H1 (cell line): Measurements from ENCODE around the gene GLIS2. TPM values are rescaled to one million over a fixed set of nuclear protein-coding genes. Genes with fewer than 3 reads are reported as not detected.

Experiments
- CTCF ChIA-PET: fragments of 300-600 bp; sonication (Branson Sonifier 250); formaldehyde crosslinking; loops from one replicate; lab custom pipeline; 2021; ENCODE audit not compliant: partially characterized antibody; lab: Charles Lee
- POLR2A ChIA-PET: fragments of 300-600 bp; sonication (Branson Sonifier 250); formaldehyde crosslinking; loops from one replicate; lab custom pipeline; 2021; ENCODE audit warnings: inconsistent platforms; ENCODE audit not compliant: partially characterized antibody; lab: Charles Lee
- DNase-seq, 2 experiments: peaks; one replicate each; pipeline versions ENCODE4 v3.0.0 to v3.0.0-alpha.2; 2010 to 2022; ENCODE audit warnings: low spot score in 2 of 2, low read depth in 1 of 2, mixed read lengths in 1 of 2
- FAIRE-seq: peaks from 2 replicates; lab custom pipeline; 2011; peaks lifted over from hg19 to GRCh38; lab: Jason Lieb, UNC
- H2AFZ ChIP-seq: 2 replicates; pipeline ENCODE4 v1.8.1; 2012; ENCODE audit warnings: low read length, inconsistent platforms
- H2AK5ac ChIP-seq: 2 replicates; pipeline ENCODE4 v1.6.1; 2013; ENCODE audit warnings: low read depth, low read length
- H2BK120ac ChIP-seq: replicated peaks from 2 replicates; pipeline ENCODE3; 2013; ENCODE audit warnings: low read depth, low read length, inconsistent platforms
- H2BK12ac ChIP-seq: 2 replicates; pipeline ENCODE4 v1.6.1; 2013; ENCODE audit warnings: low read depth, low read length
- H2BK15ac ChIP-seq: 2 replicates; pipeline ENCODE4 v1.6.1; 2013; ENCODE audit warnings: low read length
- H2BK20ac ChIP-seq: 2 replicates; pipeline ENCODE4 v1.6.1; 2013; ENCODE audit warnings: low read length
- H2BK5ac ChIP-seq: 2 replicates; pipeline ENCODE4 v1.6.1; 2013; ENCODE audit warnings: low read depth, low read length
- H3K14ac ChIP-seq: 2 replicates; pipeline ENCODE4 v1.6.1; 2013; ENCODE audit warnings: inconsistent platforms; ENCODE audit not compliant: insufficient read length
- H3K18ac ChIP-seq: 2 replicates; pipeline ENCODE4 v1.6.1; 2013; ENCODE audit warnings: low read length; ENCODE audit errors: extremely low read depth
- H3K23ac ChIP-seq: 2 replicates; pipeline ENCODE4 v1.6.1; 2013; ENCODE audit warnings: inconsistent platforms; ENCODE audit not compliant: insufficient read length
- H3K23me2 ChIP-seq: 2 replicates; pipeline ENCODE4 v1.6.1; 2013; ENCODE audit warnings: low read depth, low read length
- H3K27ac ChIP-seq: 2 replicates; pipeline ENCODE4 v1.6.1; 2011; ENCODE audit warnings: low read depth, low read length, inconsistent platforms
- H3K27me3 ChIP-seq, 4 experiments: replicated peaks in 1 of 4; 1 replicate in 1 of 4; 2 replicates in 3 of 4; pipeline versions ENCODE4 v1.6.1 to v1.8.1; 2011 to 2013; ENCODE audit warnings: low read length in 3 of 4, mild to moderate bottlenecking in 3 of 4, inconsistent platforms in 2 of 4, mixed read lengths in 2 of 4, moderate library complexity in 1 of 4; ENCODE audit not compliant: control insufficient read depth in 3 of 4, insufficient read depth in 3 of 4; ENCODE audit errors: extremely low read depth in 1 of 4
- H3K36me3 ChIP-seq, 4 experiments: 2 replicates each; pipeline versions ENCODE4 v1.6.1 to v1.8.1; 2011 to 2013; ENCODE audit warnings: mild to moderate bottlenecking in 4 of 4, low read length in 3 of 4, moderate library complexity in 2 of 4, control low read depth in 1 of 4, inconsistent platforms in 1 of 4; ENCODE audit not compliant: insufficient read depth in 4 of 4, control insufficient read depth in 2 of 4
- H3K4ac ChIP-seq: replicated peaks from 2 replicates; pipeline ENCODE3; 2013; ENCODE audit warnings: low read length, low read depth, mixed read lengths, inconsistent platforms; ENCODE audit not compliant: insufficient read length
- H3K4me1 ChIP-seq, 4 experiments: replicated peaks in 1 of 4; 1 replicate in 1 of 4; 2 replicates in 3 of 4; pipeline versions ENCODE4 v1.6.1 to v1.8.1; 2011 to 2013; ENCODE audit warnings: low read length in 3 of 4, inconsistent platforms in 2 of 4, mixed read lengths in 1 of 4; ENCODE audit not compliant: insufficient read depth in 4 of 4, control insufficient read depth in 3 of 4
- H3K4me2 ChIP-seq, 2 experiments: 2 replicates each; pipeline versions ENCODE4 v1.6.1 to v1.8.1; 2011 to 2013; ENCODE audit warnings: low read depth in 2 of 2, low read length in 2 of 2, control low read depth in 1 of 2, inconsistent platforms in 1 of 2, mild to moderate bottlenecking in 1 of 2; ENCODE audit not compliant: insufficient read depth in 1 of 2
- H3K4me3 ChIP-seq, 4 experiments: fragments of 200-600, 300-600 bp in 1 of 4; sonication (generic), shearing (Covaris generic), sonication (Bioruptor Twin) in 1 of 4; 2 replicates each; pipeline versions ENCODE4 v1.5.1 to v1.8.1; 2011 to 2016; ENCODE audit warnings: low read length in 4 of 4, low read depth in 3 of 4, control low read depth in 2 of 4, inconsistent platforms in 2 of 4, mild to moderate bottlenecking in 2 of 4, mixed read lengths in 1 of 4, moderate library complexity in 1 of 4; ENCODE audit not compliant: insufficient read depth in 2 of 4; ENCODE audit errors: extremely low read depth in 1 of 4
- H3K56ac ChIP-seq: replicated peaks from 2 replicates; pipeline ENCODE3; 2013; ENCODE audit warnings: low read depth, mild to moderate bottlenecking, mixed read lengths, low read length, inconsistent platforms; ENCODE audit not compliant: insufficient read length
- H3K79me1 ChIP-seq: 2 replicates; pipeline ENCODE4 v1.6.1; 2013; ENCODE audit warnings: low read depth, low read length, control low read depth
- H3K79me2 ChIP-seq, 2 experiments: 2 replicates each; pipeline versions ENCODE4 v1.6.1 to v1.8.1; 2012 to 2013; ENCODE audit warnings: low read length in 2 of 2, mild to moderate bottlenecking in 2 of 2, inconsistent platforms in 1 of 2; ENCODE audit not compliant: insufficient read depth in 2 of 2, control insufficient read depth in 1 of 2
- H3K9ac ChIP-seq, 4 experiments: replicated peaks in 1 of 4; 1 replicate in 1 of 4; 2 replicates in 3 of 4; pipeline versions ENCODE4 v1.6.1 to v1.8.1; 2011 to 2013; ENCODE audit warnings: low read depth in 3 of 4, low read length in 3 of 4, control low read depth in 2 of 4, mild to moderate bottlenecking in 2 of 4, moderate library complexity in 2 of 4, inconsistent platforms in 1 of 4; ENCODE audit errors: extremely low read depth in 1 of 4
- H3K9me3 ChIP-seq, 2 experiments: 2 replicates each; pipeline versions ENCODE4 v1.6.1 to v1.8.1; 2012 to 2013; ENCODE audit warnings: mild to moderate bottlenecking in 2 of 2, moderate library complexity in 2 of 2, control low read depth in 1 of 2, inconsistent platforms in 1 of 2, low read depth in 1 of 2, low read length in 1 of 2, mixed read lengths in 1 of 2; ENCODE audit not compliant: insufficient read depth in 2 of 2
- H4K20me1 ChIP-seq, 2 experiments: replicated peaks in 1 of 2; 2 replicates each; pipeline versions ENCODE3 to v1.8.1; 2011 to 2013; ENCODE audit warnings: inconsistent platforms in 2 of 2, low read length in 2 of 2, mild to moderate bottlenecking in 1 of 2; ENCODE audit not compliant: insufficient read depth in 2 of 2, control insufficient read depth in 1 of 2
- H4K5ac ChIP-seq: 2 replicates; pipeline ENCODE4 v1.6.1; 2013; ENCODE audit warnings: low read length, low read depth, mixed read lengths, inconsistent platforms; ENCODE audit not compliant: insufficient read length
- H4K8ac ChIP-seq: 2 replicates; pipeline ENCODE4 v1.8.0; 2013; ENCODE audit warnings: mild to moderate bottlenecking, moderate library complexity, low read length, inconsistent platforms; ENCODE audit not compliant: insufficient read depth; ENCODE audit errors: extremely low read depth
- H4K91ac ChIP-seq: replicated peaks from 2 replicates; pipeline ENCODE3; 2013; ENCODE audit warnings: low read length, mixed read lengths, inconsistent platforms; ENCODE audit not compliant: insufficient read length
- EP300 ChIP-seq, 2 experiments: IDR thresholded peaks; 1 replicate in 1 of 2; 2 replicates in 1 of 2; pipeline ENCODE4 v1.6.1; 2011 to 2012; ENCODE audit warnings: low read depth in 2 of 2, low read length in 2 of 2, mild to moderate bottlenecking in 2 of 2, borderline replicate concordance in 1 of 2, inconsistent platforms in 1 of 2, moderate library complexity in 1 of 2
- EZH2 ChIP-seq: fragments of 200-600 bp; sonication (generic); IDR thresholded peaks from 2 replicates; pipeline ENCODE4 v1.7.1; 2012; ENCODE audit warnings: low read depth, mild to moderate bottlenecking, moderate library complexity, low read length, inconsistent platforms; ENCODE audit not compliant: severe bottlenecking
- GABPA ChIP-seq: IDR thresholded peaks from 2 replicates; pipeline ENCODE4 v1.6.1; 2011; ENCODE audit warnings: mild to moderate bottlenecking, low read length, moderate library complexity, borderline replicate concordance; ENCODE audit not compliant: insufficient read depth
- JUND ChIP-seq: IDR thresholded peaks from 2 replicates; pipeline ENCODE4 v1.6.1; 2011; ENCODE audit warnings: mild to moderate bottlenecking, improper control_type of control experiment, low read length
- POU5F1 ChIP-seq: IDR thresholded peaks from 2 replicates; pipeline ENCODE4 v1.6.1; 2011; ENCODE audit warnings: low read depth, mild to moderate bottlenecking, low read length, moderate library complexity
- RNF2 ChIP-seq: fragments of 200-900, 300-1000 bp; sonication (generic); IDR thresholded peaks from 2 replicates; pipeline ENCODE4 v1.7.1; 2016; ENCODE audit warnings: borderline replicate concordance, low read depth, mild to moderate bottlenecking, antibody characterized with exemption, low read length; ENCODE audit not compliant: poor library complexity, severe bottlenecking; ENCODE audit errors: missing control alignments
- SUZ12 ChIP-seq: fragments of 200-600 bp; sonication (generic); IDR thresholded peaks from 2 replicates; pipeline ENCODE4 v1.6.1; 2012; ENCODE audit warnings: mild to moderate bottlenecking, inconsistent platforms, low read length, moderate library complexity, mixed read lengths
- WGBS, 2 experiments: shearing (Covaris generic) in 1 of 2; methylation state at CpG; one replicate each; pipeline versions ENCODE4 v1.1.6 to v1.1.7; 2013 to 2015; ENCODE audit warnings: low lambda C conversion rate in 2 of 2, mixed read lengths in 2 of 2, inconsistent platforms in 1 of 2, low coverage in 1 of 2, missing lambda C conversion rate in 1 of 2; ENCODE audit not compliant: insufficient replicate concordance in 2 of 2, insufficient coverage in 1 of 2, insufficient read length in 1 of 2; ENCODE audit errors: extremely low coverage in 1 of 2, missing lambda C conversion rate in 1 of 2; 5-methylcytosine and 5-hydroxymethylcytosine counted together
- polyA plus RNA-seq, 7 experiments: library from polyadenylated mRNA; depleted of rRNA in 3 of 7; stranded (reverse) in 5 of 7; unstranded in 2 of 7; fragments of >200 nt in 5 of 7; fragments of 200-250 nt in 2 of 7; gene quantifications; 1 replicate in 5 of 7; 2 replicates in 1 of 7; 4 replicates in 1 of 7; pipeline versions ENCODE4 v1.2.1 to v1.2.3, GENCODE V29; 2011 to 2013; ENCODE audit warnings: missing spikeins in 2 of 7, mixed read lengths in 2 of 7
- total RNA-seq: library from RNA; stranded (reverse); fragmentation: NEBNext Ultra II Directional; extraction: Animal tissue kit (Norgen Biotek cat#: 25700); gene quantifications from 2 replicates; pipeline ENCODE4 v1.2.1, GENCODE V29; 2021

GLIS2 gene
- total and polyA plus RNA-seq, 2 of the 8 experiments (the other 6 are each of a cell fraction or from before 2014, with no cell fraction given): 4.3 to 17.4 TPM

- no peak overlapping the region for H3K9ac ChIP-seq
- FAIRE-seq: no peak
These were observed 64.5 kb downstream of the GLIS2 start for GRCh38 chr16:4380119-4381063.

More at GRCh38 chr16:4380119-4381063, 64.5 kb downstream of the GLIS2 start:
- Histone ChIP-seq H3K36me3 (peaks cover 0 to 18% (median 2%) of the 10 kb centered on the region in 4 experiments; a peak in 4 of 8 replicates), H3K4me1 (peaks cover 0 to 34% (median 28%) of the 10 kb centered on the region in 4 experiments; a peak in 6 of 7 replicates), H2BK120ac (no peak overlapping the region), H3K14ac (no peak overlapping the region), H3K56ac (no peak overlapping the region), H4K8ac (no peak overlapping the region; the same call in none of the 2 replicates), H3K79me1 (0 out of 2 replicates have a peak, but pooled peaks cover 3% of the 10 kb centered on the region), H2AK5ac (no peak overlapping the region), H3K18ac (no peak overlapping the region), H2BK15ac (no peak overlapping the region), H2AFZ (no peak overlapping the region), H3K79me2 (peaks cover 0 to 2% of the 10 kb centered on the region in 2 experiments; a peak in 1 of 4 replicates), H2BK12ac (peak overlapping the region; percentile 84; the same call in 1 of the 2 replicates), H3K23ac (no peak overlapping the region), H3K4me2 (no peak overlapping the region), H2BK20ac (no peak overlapping the region), H4K5ac (no peak overlapping the region), H4K20me1 (peaks cover 5 to 23% of the 10 kb centered on the region in 2 experiments), H3K4ac (peak overlapping the region; percentile 76), H2BK5ac (peak overlapping the region; percentile 63; the same call in 1 of the 2 replicates), H3K9me3 (no peaks in the 10 kb centered on the region), H4K91ac (no peak overlapping the region), H3K4me3 (no peak overlapping the region), H3K27me3 (no peaks in the 10 kb centered on the region), H3K27ac (peak overlapping the region; percentile 15; the same call in 1 of the 2 replicates), H3K23me2 (no peaks in the 10 kb centered on the region)
- 93% methylated on average over 18 of the region's 26 CpGs; no CpG with 5 or more reads in 1 of the 2 experiments for WGBS, 2 experiments
- ChIA-PET POLR2A (interaction anchor here (1.0 to 11.7 kb wide), 8 partner anchors 8 to 108 kb away, joined by 3 to 223 read pairs (median 4); partner anchors contain the start of gene VASN), CTCF (interaction anchor here (0.7 to 24.8 kb wide), 9 partner anchors 9 to 90 kb away, joined by 3 to 659 read pairs (median 4); no protein-coding TSS in a partner anchor)
- DNase-seq: no peak
- TF ChIP-seq GABPA (no peak), RNF2 (no peak), SUZ12 (no peak), JUND (no peak), POU5F1 (no peak), EP300 (IDR thresholded peaks at IDR 0.05; ENCODE audit: borderline replicate concordance in 1 of 2, low read depth in 2 of 2, low read length in 2 of 2) (no peak), EZH2 (no peak)
- TF ChIP-seq, all 59 proteins: peak for 0
